GM19240 (cell line): ENCODE measurements around the gene THY1.
"Not testable (repeated sequence)": the region's sequence is repeated elsewhere in the genome, so short reads cannot be mapped to it uniquely, and the experiment has no call there.

Source experiments
- DNase-seq: peaks from one replicate; pipeline ENCODE4 v3.0.0; 2011; ENCODE audit warnings: low spot score; ENCODE audit not compliant: insufficient read length

The THY1 gene

GRCh38 chr11:119418759-119419158, 4.2 kb downstream of the THY1 start:
- DNase-seq, result no peak

GRCh38 chr11:119417726-119418540, 5.0 kb downstream of the THY1 start:
- no peak for DNase-seq

GRCh38 chr11:119416606-119417580, 6.1 kb downstream of the THY1 start:
- DNase-seq, result no peak

- no peak for DNase-seq
Observed at GRCh38 chr11:119415966-119416365, 7.0 kb downstream of the THY1 start.

GRCh38 chr11:119415517-119415916, 7.5 kb downstream of the THY1 start:
- DNase-seq, result no peak

GRCh38 chr11:119414734-119415133, 8.2 kb downstream of the THY1 start:
- no peak for DNase-seq

GRCh38 chr11:119414321-119414720, 8.7 kb downstream of the THY1 start:
- no peak for DNase-seq

GRCh38 chr11:119412072-119412471, 10.9 kb downstream of the THY1 start:
- no peak for DNase-seq

- DNase-seq, result no peak
Observed at GRCh38 chr11:119410501-119410900, 12.5 kb downstream of the THY1 start.

- DNase-seq, result no peak
Observed at GRCh38 chr11:119409731-119410130, 13.2 kb downstream of the THY1 start.

GRCh38 chr11:119406005-119406404, 17.0 kb downstream of the THY1 start:
- no peak for DNase-seq

- DNase-seq, result not testable (repeated sequence)
Observed at GRCh38 chr11:119405448-119405847, 17.5 kb downstream of the THY1 start.

GRCh38 chr11:119404872-119405271, 18.1 kb downstream of the THY1 start:
- no peak for DNase-seq

GRCh38 chr11:119403021-119403420, 20.0 kb downstream of the THY1 start:
- DNase-seq, result no peak

- DNase-seq, result no peak
Observed at GRCh38 chr11:119402470-119402869, 20.5 kb downstream of the THY1 start.

- no peak for DNase-seq
Observed at GRCh38 chr11:119400860-119401259, 22.1 kb downstream of the THY1 start.

GRCh38 chr11:119397740-119398139, 25.2 kb downstream of the THY1 start:
- no peak for DNase-seq

GRCh38 chr11:119396835-119397234, 26.1 kb downstream of the THY1 start:
- no peak for DNase-seq

GRCh38 chr11:119391275-119391674, 31.7 kb downstream of the THY1 start:
- DNase-seq, result no peak

GRCh38 chr11:119389611-119390254, 33.2 kb downstream of the THY1 start:
- DNase-seq, result no peak

- DNase-seq, result no peak
Observed at GRCh38 chr11:119388103-119388502, 34.9 kb downstream of the THY1 start.

- DNase-seq, result no peak
Observed at GRCh38 chr11:119384332-119384731, 38.6 kb downstream of the THY1 start.
